Muscle layer of colon (tissue), 2 donors: ENCODE results near the gene ERC1.
A peak's percentile ranks its signal among the peaks of the same experiment; 100 is the strongest.
"Not testable (repeated sequence)": the region's sequence is repeated elsewhere in the genome, so short reads cannot be mapped to it uniquely, and the experiment has no call there.

Experiments
- H3K27ac ChIP-seq: one replicate; pipeline ENCODE4 v1.7.0; 2013; ENCODE audit warnings: low read depth, mild to moderate bottlenecking, low read length, moderate library complexity
- H3K27me3 ChIP-seq, 2 donors: one replicate each; pipeline ENCODE4 v1.7.0; 2013; ENCODE audit warnings: low read length in 2 of 2, mild to moderate bottlenecking in 2 of 2; ENCODE audit not compliant: insufficient read depth in 2 of 2, control insufficient read depth in 1 of 2
- H3K36me3 ChIP-seq: one replicate; pipeline ENCODE4 v1.7.0; 2013; ENCODE audit warnings: mild to moderate bottlenecking, low read length; ENCODE audit not compliant: insufficient read depth
- H3K4me1 ChIP-seq: one replicate; pipeline ENCODE4 v1.7.0; 2013; ENCODE audit warnings: mild to moderate bottlenecking, low read length; ENCODE audit not compliant: insufficient read depth
- H3K4me3 ChIP-seq, 2 donors: one replicate each; pipeline ENCODE4 v1.7.0; 2013; ENCODE audit warnings: low read length in 2 of 2, low read depth in 1 of 2, mild to moderate bottlenecking in 1 of 2, moderate library complexity in 1 of 2
- H3K9ac ChIP-seq: one replicate; pipeline ENCODE4 v1.7.0; 2013; ENCODE audit warnings: low read length
- H3K9me3 ChIP-seq: one replicate; pipeline ENCODE4 v1.7.0; 2013; ENCODE audit warnings: mild to moderate bottlenecking, low read length
- donor health status: abdominal sarcoma.
- donor health status: Adenocarcinoma of cecum.

The ERC1 gene

DNA sequence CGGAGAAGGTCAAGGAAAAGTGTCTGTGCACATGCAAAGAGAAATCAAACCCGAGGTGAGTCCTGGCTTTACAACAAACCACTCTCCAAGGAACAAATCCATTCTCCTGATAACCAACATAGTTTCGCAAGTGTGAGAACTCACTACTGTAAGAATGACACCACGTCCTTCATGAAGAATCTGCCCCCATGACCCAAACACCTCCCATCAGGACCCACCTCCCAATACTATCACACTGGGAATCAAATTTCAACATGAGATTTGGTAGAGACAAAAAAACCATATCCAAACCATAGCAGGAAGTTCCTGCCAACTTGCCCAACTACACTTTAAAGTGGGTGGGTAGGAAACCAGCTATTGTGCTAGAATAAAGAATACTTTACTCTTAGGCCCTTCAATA lies 2.4 kb upstream of the ERC1 start:
- Histone ChIP-seq H3K4me1 (peaks cover 31% of the 10 kb centered on the region), H3K27me3 (no peaks in the 10 kb centered on the region), H3K9me3 (no peaks in the 10 kb centered on the region), H3K36me3 (no peaks in the 10 kb centered on the region), H3K4me3 (peak overlapping the region in 1 of 2 donors; percentile 85), H3K27ac (no peak overlapping the region), H3K9ac (peak overlapping the region; percentile 11)

DNA sequence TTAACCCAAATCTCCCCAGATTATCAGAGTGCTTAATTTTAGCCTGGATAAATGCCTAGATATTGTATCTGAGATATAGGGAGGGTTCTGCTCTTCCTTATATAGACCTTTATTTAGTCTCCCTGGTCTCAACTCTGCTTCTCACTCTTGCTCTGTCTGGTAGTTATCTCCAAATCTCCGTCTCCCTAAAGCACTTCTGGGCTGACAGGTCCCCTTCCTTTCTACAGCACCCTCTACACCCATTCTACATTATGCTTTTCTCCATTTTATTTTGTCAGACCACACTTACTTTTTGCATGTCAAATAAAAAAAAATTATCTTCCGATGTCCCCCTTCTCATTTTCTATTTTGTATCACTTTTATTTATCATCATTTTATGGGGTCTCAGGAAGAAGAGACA lies 2.0 kb upstream of the ERC1 start:
- Histone ChIP-seq H3K9me3 (no peaks in the 10 kb centered on the region), H3K27me3 (no peaks in the 10 kb centered on the region), H3K4me3 (peak overlapping the region in 1 of 2 donors; percentile 85), H3K9ac (peak overlapping the region; percentile 33), H3K4me1 (peaks cover 31% of the 10 kb centered on the region), H3K36me3 (no peaks in the 10 kb centered on the region), H3K27ac (peak overlapping the region; percentile 88)

DNA sequence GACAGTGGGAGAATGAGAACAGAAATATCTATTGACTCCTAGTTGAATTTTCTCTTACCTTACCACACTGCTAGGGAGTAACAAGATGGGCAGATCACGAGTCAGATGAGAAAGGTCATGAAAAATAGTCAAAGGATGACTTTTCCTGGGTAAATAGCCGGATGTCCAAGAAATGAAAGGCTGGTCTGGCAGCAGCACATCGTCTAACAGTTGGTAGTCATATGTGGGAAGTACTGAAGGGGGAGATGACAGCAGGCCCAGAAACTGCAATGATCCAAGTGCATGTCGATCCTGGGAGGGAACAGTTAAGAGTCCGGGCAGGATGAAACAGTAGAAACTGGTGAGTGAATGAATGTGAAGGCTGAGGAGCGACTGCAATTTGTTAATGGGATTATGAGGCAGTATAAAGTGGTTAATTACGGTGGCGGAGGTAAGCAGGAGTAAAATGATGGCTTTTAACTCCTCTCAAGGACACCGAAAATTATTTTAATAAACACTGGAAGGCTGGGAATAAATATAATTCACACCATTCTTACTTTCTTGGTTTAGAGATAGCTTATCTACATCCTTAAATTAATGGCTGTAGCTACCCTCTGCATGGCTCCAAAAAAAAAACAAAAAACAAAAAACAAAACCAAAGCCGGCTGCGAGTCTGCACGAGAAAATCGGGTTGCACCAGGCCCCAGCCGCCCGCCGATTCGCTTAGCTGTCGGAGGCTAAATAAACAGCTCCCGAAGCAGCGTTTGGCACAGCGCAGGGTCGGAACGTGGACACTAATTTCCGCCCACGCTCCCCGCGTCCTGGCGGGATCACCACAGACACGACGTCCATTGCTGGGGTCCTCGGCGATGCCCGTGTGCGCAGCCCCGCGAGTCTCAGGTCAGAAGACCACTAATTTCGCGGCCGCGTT lies 1.0 kb upstream of the ERC1 start:
- Histone ChIP-seq H3K27me3 (no peaks in the 10 kb centered on the region), H3K9me3 (no peaks in the 10 kb centered on the region), H3K4me3 (peak overlapping the region; percentile 73 to 85), H3K27ac (peak overlapping the region; percentile 88), H3K4me1 (peaks cover 31% of the 10 kb centered on the region), H3K9ac (peak overlapping the region; percentile 33), H3K36me3 (no peaks in the 10 kb centered on the region)

DNA sequence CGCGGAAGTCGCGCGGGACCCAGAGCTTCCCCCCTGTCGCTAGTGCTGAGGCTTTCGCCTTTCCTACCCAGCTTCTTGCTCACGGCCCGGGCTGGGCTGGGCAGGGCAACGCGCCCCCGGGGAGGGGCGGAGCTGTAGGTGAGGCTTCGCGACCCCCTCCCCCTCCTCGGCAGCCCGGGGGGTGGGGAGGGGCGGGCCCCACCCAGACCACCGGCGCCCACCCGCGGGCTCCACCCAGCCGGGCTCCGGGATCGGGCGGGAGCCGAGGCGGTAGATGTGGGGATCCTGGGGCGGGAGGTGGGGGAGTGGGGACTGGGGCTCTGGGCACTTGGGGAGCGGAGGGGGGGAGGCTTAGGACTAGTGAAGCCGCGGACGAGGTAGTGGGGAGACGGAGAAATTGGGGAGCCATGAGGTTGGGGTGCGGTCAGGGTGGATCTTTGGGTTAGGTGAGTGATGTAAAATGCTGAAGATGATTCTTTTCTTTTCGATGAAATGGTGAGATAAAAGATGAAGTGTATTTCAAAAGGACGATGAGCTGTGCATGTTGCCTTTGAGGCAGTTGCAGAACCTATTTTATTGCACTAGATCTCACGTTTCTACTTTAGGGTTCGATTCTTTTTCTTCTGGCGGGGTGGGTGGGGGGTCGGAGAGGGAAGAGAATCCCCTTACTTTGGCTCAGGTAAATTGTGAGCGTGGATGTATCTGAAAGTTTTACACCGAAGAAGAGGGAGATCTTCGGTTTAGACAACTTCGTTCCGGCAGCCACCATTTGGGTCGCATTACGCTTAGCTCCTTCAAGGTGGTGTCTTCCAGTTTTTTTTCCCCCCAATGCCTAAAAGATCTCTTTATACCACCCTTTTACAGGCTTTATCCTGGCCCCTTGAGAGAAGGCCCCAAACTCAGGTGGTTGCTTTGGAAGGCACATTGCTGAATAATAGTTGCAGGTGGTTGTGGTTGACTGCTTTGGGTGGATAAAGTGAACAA lies 619 bp downstream of the ERC1 start:
- H3K9me3 ChIP-seq, result no peaks in the 10 kb centered on the region
- peak overlapping the region; percentile 71 for H3K9ac ChIP-seq
- H3K27me3 ChIP-seq, result no peaks in the 10 kb centered on the region
- peak overlapping the region; percentile 92 for H3K27ac ChIP-seq
- peak overlapping the region; percentile 73 to 79 for H3K4me3 ChIP-seq
- no peaks in the 10 kb centered on the region for H3K36me3 ChIP-seq
- H3K4me1 ChIP-seq, result peaks cover 31% of the 10 kb centered on the region

DNA sequence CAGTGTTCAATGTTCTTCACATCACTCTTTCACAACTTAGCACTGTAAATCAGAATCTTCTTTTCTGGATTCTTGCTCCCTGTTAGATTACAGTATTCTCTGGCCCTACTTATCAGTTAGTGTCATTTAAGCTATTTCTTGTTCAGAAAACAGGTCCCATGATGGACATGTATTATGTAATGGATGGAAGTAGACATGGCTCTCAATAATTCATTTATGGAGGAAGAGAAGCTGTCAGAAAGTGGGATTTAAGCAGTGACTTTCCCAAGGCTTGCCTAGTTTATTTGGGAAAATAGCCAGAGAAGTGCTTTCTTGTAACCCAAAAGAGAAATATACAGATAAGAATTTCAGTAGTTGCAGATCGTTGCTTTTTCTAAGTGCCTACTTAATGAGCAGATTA lies 1.6 kb downstream of the ERC1 start:
- Histone ChIP-seq H3K4me3 (peak overlapping the region in 1 of 2 donors; percentile 79), H3K9me3 (no peaks in the 10 kb centered on the region), H3K27ac (no peak overlapping the region), H3K36me3 (no peaks in the 10 kb centered on the region), H3K27me3 (no peaks in the 10 kb centered on the region), H3K9ac (no peak overlapping the region), H3K4me1 (peaks cover 31% of the 10 kb centered on the region)

DNA sequence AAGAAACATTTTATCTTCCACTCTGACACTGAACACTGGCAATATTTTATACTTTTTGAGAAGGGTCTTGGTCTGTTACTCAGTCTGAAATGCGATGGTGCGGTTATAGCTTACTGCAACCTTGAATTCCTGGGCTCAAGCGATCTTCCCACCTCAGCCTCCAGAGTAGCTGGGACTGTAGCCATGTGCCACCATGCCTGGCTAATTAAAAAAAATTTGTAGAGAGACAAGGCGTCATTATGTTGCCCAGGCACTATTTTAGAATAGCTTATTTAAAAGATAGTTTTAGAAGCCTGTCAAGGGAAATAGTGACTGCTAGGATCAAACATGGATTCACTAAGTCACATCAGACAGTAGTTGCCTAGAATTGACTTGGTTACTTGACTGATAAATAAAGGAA lies 5.9 kb downstream of the ERC1 start:
- H3K36me3 ChIP-seq, result no peaks in the 10 kb centered on the region
- no peak overlapping the region for H3K27ac ChIP-seq
- H3K27me3 ChIP-seq, result no peaks in the 10 kb centered on the region
- H3K4me1 ChIP-seq, result peaks cover 17% of the 10 kb centered on the region
- no peaks in the 10 kb centered on the region for H3K9me3 ChIP-seq
- H3K4me3 ChIP-seq, result no peak overlapping the region
- H3K9ac ChIP-seq, result no peak overlapping the region

GRCh38 chr12:997505-997904 lies 6.5 kb downstream of the ERC1 start:
- H3K4me1 ChIP-seq, result peaks cover 11% of the 10 kb centered on the region
- H3K4me3 ChIP-seq, result no peak overlapping the region
- H3K36me3 ChIP-seq, result no peaks in the 10 kb centered on the region
- no peaks in the 10 kb centered on the region for H3K9me3 ChIP-seq
- no peaks in the 10 kb centered on the region for H3K27me3 ChIP-seq
- H3K9ac ChIP-seq, result no peak overlapping the region
- no peak overlapping the region for H3K27ac ChIP-seq

DNA sequence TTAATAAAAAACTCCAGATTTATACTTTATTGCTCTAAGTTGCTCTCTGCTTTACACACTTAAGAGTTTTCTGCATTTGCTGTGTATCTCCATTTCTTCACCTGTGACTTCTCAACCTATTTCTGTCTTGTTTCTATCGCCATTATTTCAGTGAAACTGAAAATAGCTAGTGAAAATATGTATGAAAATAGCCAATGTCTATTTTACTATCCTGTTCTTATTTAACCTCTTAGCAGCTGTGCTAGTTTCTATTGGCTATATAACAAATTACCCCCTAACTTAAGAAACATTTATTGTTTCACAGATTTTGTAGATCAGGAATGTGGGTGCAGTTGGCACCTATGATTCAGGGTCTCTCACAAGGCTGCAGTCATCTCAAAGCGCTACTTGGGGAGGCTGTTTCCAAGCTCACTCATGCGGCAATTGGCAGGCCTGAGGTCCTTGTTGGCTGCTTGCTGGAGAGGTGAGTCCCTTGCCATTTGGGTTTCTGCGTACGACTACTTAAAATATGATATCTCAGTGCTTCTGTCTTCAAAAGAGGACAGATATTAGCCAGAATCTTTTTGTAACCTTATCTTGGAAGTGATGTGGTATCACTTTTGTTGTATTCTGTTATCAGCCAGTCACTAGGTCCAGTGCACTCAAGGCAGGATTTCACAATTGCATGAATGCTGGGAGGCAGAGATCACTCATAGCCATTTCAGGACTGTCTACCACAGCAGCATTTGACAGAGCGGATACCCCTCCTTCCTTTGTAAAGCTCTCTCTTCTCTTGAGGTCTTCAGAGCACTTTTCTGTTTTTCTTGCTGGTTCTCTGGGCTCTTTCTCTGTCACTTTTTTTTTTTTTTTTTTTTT lies 7.2 kb downstream of the ERC1 start:
- H3K4me3 ChIP-seq, result no peak overlapping the region
- H3K27ac ChIP-seq, result no peak overlapping the region
- no peaks in the 10 kb centered on the region for H3K9me3 ChIP-seq
- H3K36me3 ChIP-seq, result no peaks in the 10 kb centered on the region
- no peak overlapping the region for H3K9ac ChIP-seq
- H3K4me1 ChIP-seq, result peaks cover 8% of the 10 kb centered on the region
- H3K27me3 ChIP-seq, result no peaks in the 10 kb centered on the region

GRCh38 chr12:999736-1000135 lies 8.7 kb downstream of the ERC1 start:
- H3K27me3 ChIP-seq, H3K9me3 ChIP-seq, H3K4me3 ChIP-seq, H3K36me3 ChIP-seq, H3K27ac ChIP-seq, H3K9ac ChIP-seq, H3K4me1 ChIP-seq: not testable (repeated sequence)

DNA sequence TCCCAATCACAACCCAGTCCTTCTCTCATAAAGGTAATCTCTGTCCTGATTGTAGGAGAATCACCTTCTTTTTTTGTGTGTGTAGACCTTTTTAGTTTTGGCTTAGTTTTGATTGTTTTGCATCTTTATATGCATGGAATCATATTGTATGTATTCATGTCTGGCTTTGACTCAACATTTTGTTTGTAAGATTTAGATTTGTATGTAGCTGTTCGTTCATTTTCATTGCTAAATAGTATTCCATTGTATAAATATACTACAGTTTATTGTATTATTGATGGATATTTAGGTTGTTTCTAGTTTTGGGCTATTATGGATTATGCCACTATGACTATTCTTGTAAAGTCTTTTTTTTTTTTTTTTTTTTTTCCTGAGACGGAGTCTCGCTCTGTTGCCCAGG lies 10.5 kb downstream of the ERC1 start:
- H3K4me1 ChIP-seq, result peaks cover 8% of the 10 kb centered on the region
- no peaks in the 10 kb centered on the region for H3K36me3 ChIP-seq
- H3K9ac ChIP-seq, result no peak overlapping the region
- H3K27ac ChIP-seq, result no peak overlapping the region
- no peaks in the 10 kb centered on the region for H3K9me3 ChIP-seq
- H3K27me3 ChIP-seq, result no peaks in the 10 kb centered on the region
- H3K4me3 ChIP-seq, result no peak overlapping the region
